Glomerular endothelial cell (primary cell): Measurements from ENCODE around the gene ANKDD1B. TPM values are rescaled to one million over a fixed set of nuclear protein-coding genes. Genes with fewer than 3 reads are reported as not detected.
A peak's percentile ranks its signal among the peaks of the same experiment; 100 is the strongest.

Source experiments
- DNase-seq: peaks from one replicate; pipeline ENCODE4 v3.0.0-alpha.2; 2011; ENCODE audit warnings: low read depth, low spot score; ENCODE audit errors: extremely low read depth
- total RNA-seq: library from RNA; depleted of rRNA; stranded (reverse); fragments of >200 nt; gene quantifications from 2 replicates; pipeline ENCODE4 v1.2.3, GENCODE V29; 2015

ANKDD1B gene
- total RNA-seq, 1 donor from 2014 or later: 0.70 TPM

- DNase-seq: no peak
Measured at GRCh38 chr5:75616371-75616881, 5.2 kb downstream of the ANKDD1B start.

GRCh38 chr5:75616971-75617621 lies 5.8 kb downstream of the ANKDD1B start:
- no peak for DNase-seq

GRCh38 chr5:75617736-75618352 lies 6.6 kb downstream of the ANKDD1B start:
- DNase-seq: no peak

GRCh38 chr5:75620184-75620959 lies 9.1 kb downstream of the ANKDD1B start:
- no peak for DNase-seq

GRCh38 chr5:75622564-75622963 lies 11.3 kb downstream of the ANKDD1B start:
- DNase-seq: no peak

- no peak for DNase-seq
Measured at GRCh38 chr5:75623846-75624245, 12.6 kb downstream of the ANKDD1B start.

- no peak for DNase-seq
Measured at GRCh38 chr5:75626959-75627358, 15.7 kb downstream of the ANKDD1B start.

GRCh38 chr5:75627801-75628200 lies 16.5 kb downstream of the ANKDD1B start:
- DNase-seq: no peak

- no peak for DNase-seq
Measured at GRCh38 chr5:75630875-75631274, 19.6 kb downstream of the ANKDD1B start.

GRCh38 chr5:75632321-75632720 lies 21.1 kb downstream of the ANKDD1B start:
- no peak for DNase-seq

- DNase-seq: no peak
Measured at GRCh38 chr5:75637949-75638348, 26.7 kb downstream of the ANKDD1B start.

- DNase-seq: no peak
Measured at GRCh38 chr5:75639535-75640311, 28.5 kb downstream of the ANKDD1B start.

GRCh38 chr5:75640395-75640794 lies 29.1 kb downstream of the ANKDD1B start:
- peak; percentile 68 for DNase-seq

- DNase-seq: no peak
Measured at GRCh38 chr5:75640826-75641225, 29.6 kb downstream of the ANKDD1B start.

GRCh38 chr5:75648712-75649111 lies 37.5 kb downstream of the ANKDD1B start:
- no peak for DNase-seq

- no peak for DNase-seq
Measured at GRCh38 chr5:75651575-75652238, 40.5 kb downstream of the ANKDD1B start.

GRCh38 chr5:75653521-75653920 lies 42.3 kb downstream of the ANKDD1B start:
- no peak for DNase-seq

GRCh38 chr5:75654693-75655295 lies 43.5 kb downstream of the ANKDD1B start:
- no peak for DNase-seq

GRCh38 chr5:75656311-75657003 lies 45.2 kb downstream of the ANKDD1B start:
- DNase-seq: no peak
